Retinal pigment epithelial cell (primary cell): ENCODE data around the gene NCOA1.

Source experiments
- DNase-seq: peaks from one replicate; pipeline ENCODE4 v3.0.0-alpha.2; 2010; ENCODE audit warnings: low read depth
- H3K4me3 ChIP-seq: 2 replicates; pipeline ENCODE4 v1.5.1; 2011; ENCODE audit warnings: mild to moderate bottlenecking, low read length, control low read depth, moderate library complexity
- CTCF ChIP-seq: conservative IDR thresholded peaks from 2 replicates; pipeline ENCODE4 v1.5.1; 2011; ENCODE audit warnings: low read depth, low read length, control low read depth, inconsistent platforms

The NCOA1 gene

GRCh38 chr2:24538720-24539119 lies 47.7 kb downstream of the NCOA1 start:
- no peak overlapping the region for H3K4me3 ChIP-seq
- DNase-seq: no peak

GRCh38 chr2:24539258-24539657 lies 48.2 kb downstream of the NCOA1 start:
- DNase-seq: no peak
- TF ChIP-seq CTCF: no peak
- H3K4me3 ChIP-seq: no peak overlapping the region

More at GRCh38 chr2:24538720-24539119, 47.7 kb downstream of the NCOA1 start:
- no peak for TF ChIP-seq CTCF

GRCh38 chr2:24540011-24540477 lies 49.0 kb downstream of the NCOA1 start:
- DNase-seq: no peak
- H3K4me3 ChIP-seq: no peak overlapping the region
- no peak for TF ChIP-seq CTCF

GRCh38 chr2:24541621-24542020 lies 50.6 kb downstream of the NCOA1 start:
- H3K4me3 ChIP-seq: no peak overlapping the region
- TF ChIP-seq CTCF: no peak
- DNase-seq: no peak

GRCh38 chr2:24542269-24542872 lies 51.3 kb downstream of the NCOA1 start:
- no peak overlapping the region for H3K4me3 ChIP-seq
- no peak for DNase-seq
- no peak for TF ChIP-seq CTCF

GRCh38 chr2:24543252-24543651 lies 52.2 kb downstream of the NCOA1 start:
- H3K4me3 ChIP-seq: no peak overlapping the region
- TF ChIP-seq CTCF: peak; percentile 13
- DNase-seq: no peak

GRCh38 chr2:24544456-24545115 lies 53.5 kb downstream of the NCOA1 start:
- no peak overlapping the region for H3K4me3 ChIP-seq
- no peak for DNase-seq
- no peak for TF ChIP-seq CTCF
